DMS114 treated with DMSO at 0.1 percent for 48 hours (cell line): ENCODE measurements around the gene ROPN1L.
"Not testable (repeated sequence)": the region's sequence is repeated elsewhere in the genome, so short reads cannot be mapped to it uniquely, and the experiment has no call there.

Experiments used
- DNase-seq: peaks from one replicate; lab custom pipeline; 2025; ENCODE audit not compliant: unreplicated experiment; lab: John Stamatoyannopoulos, UW

ROPN1L gene

GRCh38 chr5:10476878-10477277, 35.2 kb downstream of the ROPN1L start:
- DNase-seq = no peak

GRCh38 chr5:10477943-10478342, 36.3 kb downstream of the ROPN1L start:
- DNase-seq = no peak

GRCh38 chr5:10478436-10478835, 36.8 kb downstream of the ROPN1L start:
- DNase-seq = no peak

- DNase-seq = no peak
Observed at GRCh38 chr5:10479154-10479721, 37.6 kb downstream of the ROPN1L start.

- DNase-seq = no peak
Observed at GRCh38 chr5:10480237-10480985, 38.7 kb downstream of the ROPN1L start.

GRCh38 chr5:10481241-10481935, 39.7 kb downstream of the ROPN1L start:
- DNase-seq = no peak

GRCh38 chr5:10482791-10483530, 41.3 kb downstream of the ROPN1L start:
- no peak for DNase-seq

GRCh38 chr5:10484774-10485141, 43.1 kb downstream of the ROPN1L start:
- no peak for DNase-seq

- DNase-seq = no peak
Observed at GRCh38 chr5:10485142-10485795, 43.6 kb downstream of the ROPN1L start.

GRCh38 chr5:10485897-10486296, 44.2 kb downstream of the ROPN1L start:
- DNase-seq = no peak

GRCh38 chr5:10486511-10487344, 45.0 kb downstream of the ROPN1L start:
- no peak for DNase-seq

GRCh38 chr5:10488144-10488543, 46.5 kb downstream of the ROPN1L start:
- DNase-seq = no peak

GRCh38 chr5:10489810-10490426, 48.2 kb downstream of the ROPN1L start:
- DNase-seq = no peak

- DNase-seq = no peak
Observed at GRCh38 chr5:10490927-10491672, 49.4 kb downstream of the ROPN1L start.

- DNase-seq = no peak
Observed at GRCh38 chr5:10491673-10492026, 50.0 kb downstream of the ROPN1L start.

GRCh38 chr5:10493884-10494283, 52.2 kb downstream of the ROPN1L start:
- DNase-seq = no peak

GRCh38 chr5:10494497-10494896, 52.8 kb downstream of the ROPN1L start:
- DNase-seq = not testable (repeated sequence)

- DNase-seq = no peak
Observed at GRCh38 chr5:10497554-10497953, 55.9 kb downstream of the ROPN1L start.

GRCh38 chr5:10498350-10498749, 56.7 kb downstream of the ROPN1L start:
- no peak for DNase-seq
